Cardiac muscle cell (in vitro differentiated cells and primary cell): ENCODE measurements around the gene DVL3. TPM values are rescaled to one million over a fixed set of nuclear protein-coding genes. Genes with fewer than 3 reads are reported as not detected.

Source experiments
- DNase-seq, 2 donors: peaks; one replicate each; pipeline versions ENCODE4 v3.0.0 to v3.0.0-alpha.2; 2010 to 2017; ENCODE audit warnings: low read depth in 1 of 2, low spot score in 1 of 2
- H3K27ac ChIP-seq: fragments of 200-600 bp; sonication (generic); 2 replicates; pipeline ENCODE4 v1.5.1; 2016
- H3K27me3 ChIP-seq: fragments of 200-600 bp; sonication (generic); 2 replicates; pipeline ENCODE4 v1.6.0; 2016; ENCODE audit warnings: control low read depth
- H3K36me3 ChIP-seq: fragments of 200-600 bp; sonication (generic); 2 replicates; pipeline ENCODE4 v1.5.1; 2016; ENCODE audit warnings: control low read depth
- H3K4me1 ChIP-seq: fragments of 200-600 bp; sonication (generic); 2 replicates; pipeline ENCODE4 v1.8.1; 2017; ENCODE audit warnings: low read depth, mild to moderate bottlenecking, mixed run types
- H3K4me3 ChIP-seq: fragments of 200-600 bp; sonication (generic); 2 replicates; pipeline ENCODE4 v1.5.1; 2016; ENCODE audit warnings: mild to moderate bottlenecking
- H3K9me3 ChIP-seq: fragments of 200-600 bp; sonication (generic); 2 replicates; pipeline ENCODE4 v1.5.1; 2017; ENCODE audit warnings: low read depth, mild to moderate bottlenecking, control low read depth
- CTCF ChIP-seq: IDR thresholded peaks from 2 replicates; pipeline ENCODE4 v1.5.1; 2012; ENCODE audit warnings: low read depth, mild to moderate bottlenecking, low read length
- polyA plus RNA-seq: library from polyadenylated mRNA; unstranded; fragments of >200 nt; fragmentation: Nextera tagmentation; extraction: Ambion mirVana; gene quantifications from 2 replicates; pipeline ENCODE4 v1.2.1, GENCODE V29; 2016
- total RNA-seq: library from RNA; depleted of rRNA; stranded (reverse); fragments of >200 nt; gene quantifications from 2 replicates; pipeline ENCODE4 v1.2.3, GENCODE V29; 2016

DVL3 gene
- total and polyA plus RNA-seq, 2 experiments from 2014 or later = 135 to 150 TPM

DNA sequence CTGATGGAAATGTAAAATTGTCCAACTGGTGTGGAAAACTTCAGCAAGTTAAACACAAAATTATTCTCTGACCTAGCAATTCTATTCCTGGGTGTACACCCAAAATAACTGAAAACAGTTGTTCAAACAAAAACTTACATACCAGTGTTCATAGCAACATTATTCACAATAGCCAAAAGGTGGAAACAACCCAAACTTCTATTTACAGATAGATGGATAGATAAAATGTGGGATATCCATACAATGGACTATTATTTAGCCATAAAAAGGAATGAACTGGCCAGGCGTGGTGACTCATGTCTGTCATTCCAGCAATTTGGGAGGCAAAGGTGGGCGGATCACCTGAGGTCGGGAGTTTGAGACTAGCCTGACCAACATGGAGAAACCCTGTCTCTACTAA, 67.3 kb downstream of the DVL3 start:
- Histone ChIP-seq H3K36me3 (no peaks in the 10 kb centered on the region), H3K4me3 (no peak overlapping the region), H3K4me1 (no peaks in the 10 kb centered on the region), H3K9me3 (no peaks in the 10 kb centered on the region), H3K27ac (no peak overlapping the region), H3K27me3 (peaks cover 43% of the 10 kb centered on the region)
- no peak for TF ChIP-seq CTCF
- DNase-seq = no peak

Other genes starting within 250 kb of the DVL3 start
- 56.2 and 68.8 TPM in 2 replicates for gene ABCC5, start 137.5 kb upstream of the DVL3 start, total RNA-seq
- 92.0 and 97.2 TPM in 2 replicates for gene ABCC5, start 137.5 kb upstream of the DVL3 start, polyA plus RNA-seq
- gene HTR3D, start 123.6 kb upstream of the DVL3 start, total RNA-seq = not detected in 2 replicates
- not detected in 2 replicates for gene HTR3D, start 123.6 kb upstream of the DVL3 start, polyA plus RNA-seq
- gene HTR3C, start 102.3 kb upstream of the DVL3 start, total RNA-seq = not detected in 2 replicates
- 0.16 TPM in 1 of 2 replicates, not detected in the other for gene HTR3C, start 102.3 kb upstream of the DVL3 start, polyA plus RNA-seq
- gene HTR3E, start 58.3 kb upstream of the DVL3 start, total RNA-seq = not detected in 2 replicates
- 0.15 TPM in 1 of 2 replicates, not detected in the other for gene HTR3E, start 58.3 kb upstream of the DVL3 start, polyA plus RNA-seq
- gene EIF2B5, start 20.0 kb upstream of the DVL3 start, total RNA-seq = 38.2 and 82.1 TPM in 2 replicates
- 55.7 and 57.5 TPM in 2 replicates for gene EIF2B5, start 20.0 kb upstream of the DVL3 start, polyA plus RNA-seq
- 399 and 408 TPM in 2 replicates for gene AP2M1, start 19.5 kb downstream of the DVL3 start, total RNA-seq
- 551 and 577 TPM in 2 replicates for gene AP2M1, start 19.5 kb downstream of the DVL3 start, polyA plus RNA-seq
- 50.2 and 50.7 TPM in 2 replicates for gene ABCF3, start 30.8 kb downstream of the DVL3 start, total RNA-seq
- 74.4 and 78.5 TPM in 2 replicates for gene ABCF3, start 30.8 kb downstream of the DVL3 start, polyA plus RNA-seq
- 0.11 TPM in 1 of 2 replicates, not detected in the other for gene VWA5B2, start 74.2 kb downstream of the DVL3 start, total RNA-seq
- 0.40 TPM in 1 of 2 replicates, not detected in the other for gene VWA5B2, start 74.2 kb downstream of the DVL3 start, polyA plus RNA-seq
- 40.2 and 48.8 TPM in 2 replicates for gene ALG3, start 93.6 kb downstream of the DVL3 start, total RNA-seq
- 52.4 and 69.1 TPM in 2 replicates for gene ALG3, start 93.6 kb downstream of the DVL3 start, polyA plus RNA-seq
- gene EEF1AKMT4, start 94.3 kb downstream of the DVL3 start, total RNA-seq = 4.3 and 12.8 TPM in 2 replicates
- 5.1 and 10.6 TPM in 2 replicates for gene EEF1AKMT4, start 94.3 kb downstream of the DVL3 start, polyA plus RNA-seq
- gene CAMK2N2, start 106.2 kb downstream of the DVL3 start, total RNA-seq = not detected in 2 replicates
- gene CAMK2N2, start 106.2 kb downstream of the DVL3 start, polyA plus RNA-seq = 0.27 TPM in 1 of 2 replicates, not detected in the other
- gene ECE2, start 120.6 kb downstream of the DVL3 start, total RNA-seq = not detected in 2 replicates
- gene ECE2, start 120.6 kb downstream of the DVL3 start, polyA plus RNA-seq = not detected in 2 replicates
- 314 and 456 TPM in 2 replicates for gene PSMD2, start 143.9 kb downstream of the DVL3 start, total RNA-seq
- 390 and 464 TPM in 2 replicates for gene PSMD2, start 143.9 kb downstream of the DVL3 start, polyA plus RNA-seq
- gene EIF4G1, start 159.2 kb downstream of the DVL3 start, total RNA-seq = 269 and 275 TPM in 2 replicates
- 166 and 184 TPM in 2 replicates for gene EIF4G1, start 159.2 kb downstream of the DVL3 start, polyA plus RNA-seq
- gene FAM131A, start 182.2 kb downstream of the DVL3 start, total RNA-seq = 22.1 and 34.3 TPM in 2 replicates
- gene FAM131A, start 182.2 kb downstream of the DVL3 start, polyA plus RNA-seq = 9.6 and 16.0 TPM in 2 replicates
- gene CLCN2, start 206.2 kb downstream of the DVL3 start, total RNA-seq = 13.1 and 18.4 TPM in 2 replicates
- 10.3 and 12.3 TPM in 2 replicates for gene CLCN2, start 206.2 kb downstream of the DVL3 start, polyA plus RNA-seq
- gene POLR2H, start 206.3 kb downstream of the DVL3 start, total RNA-seq = 112 and 122 TPM in 2 replicates
- gene POLR2H, start 206.3 kb downstream of the DVL3 start, polyA plus RNA-seq = 96.2 and 107 TPM in 2 replicates
- 3.0 and 3.1 TPM in 2 replicates for gene THPO, start 222.8 kb downstream of the DVL3 start, total RNA-seq
- gene THPO, start 222.8 kb downstream of the DVL3 start, polyA plus RNA-seq = 3.1 and 3.5 TPM in 2 replicates
- 16.0 and 33.0 TPM in 2 replicates for gene CHRD, start 224.7 kb downstream of the DVL3 start, total RNA-seq
- 10.8 and 20.4 TPM in 2 replicates for gene CHRD, start 224.7 kb downstream of the DVL3 start, polyA plus RNA-seq